ENCODE measurements around the gene GPC6. TPM values are rescaled to one million over a fixed set of nuclear protein-coding genes. Genes with fewer than 3 reads are reported as not detected.
A peak's percentile ranks its signal among the peaks of the same experiment; 100 is the strongest.

Gene GPC6
- total and polyA plus RNA-seq, 10 donors: 0.22 to 9.3 (median 4.5) TPM

DNA sequence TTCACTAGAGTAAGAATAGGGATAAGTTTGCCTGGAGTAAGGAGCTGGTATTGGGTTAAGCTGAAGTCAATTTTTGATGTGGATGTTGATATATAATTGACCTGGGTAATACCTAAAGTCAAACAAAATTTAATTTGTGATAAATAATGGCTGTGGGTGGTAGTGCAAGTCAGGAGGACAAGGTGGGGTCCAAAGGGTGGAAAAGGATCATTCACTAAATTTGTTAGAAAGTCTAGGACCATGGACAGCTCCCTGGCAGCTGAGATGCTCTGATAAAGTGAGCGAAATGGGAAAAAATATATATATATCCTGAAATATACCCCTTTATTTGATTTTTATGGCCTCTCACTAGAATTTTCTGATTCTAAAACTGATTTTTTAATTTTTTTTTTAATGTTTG lies 463.5 kb downstream of the GPC6 start:
- TF ChIP-seq, protein P1, sequence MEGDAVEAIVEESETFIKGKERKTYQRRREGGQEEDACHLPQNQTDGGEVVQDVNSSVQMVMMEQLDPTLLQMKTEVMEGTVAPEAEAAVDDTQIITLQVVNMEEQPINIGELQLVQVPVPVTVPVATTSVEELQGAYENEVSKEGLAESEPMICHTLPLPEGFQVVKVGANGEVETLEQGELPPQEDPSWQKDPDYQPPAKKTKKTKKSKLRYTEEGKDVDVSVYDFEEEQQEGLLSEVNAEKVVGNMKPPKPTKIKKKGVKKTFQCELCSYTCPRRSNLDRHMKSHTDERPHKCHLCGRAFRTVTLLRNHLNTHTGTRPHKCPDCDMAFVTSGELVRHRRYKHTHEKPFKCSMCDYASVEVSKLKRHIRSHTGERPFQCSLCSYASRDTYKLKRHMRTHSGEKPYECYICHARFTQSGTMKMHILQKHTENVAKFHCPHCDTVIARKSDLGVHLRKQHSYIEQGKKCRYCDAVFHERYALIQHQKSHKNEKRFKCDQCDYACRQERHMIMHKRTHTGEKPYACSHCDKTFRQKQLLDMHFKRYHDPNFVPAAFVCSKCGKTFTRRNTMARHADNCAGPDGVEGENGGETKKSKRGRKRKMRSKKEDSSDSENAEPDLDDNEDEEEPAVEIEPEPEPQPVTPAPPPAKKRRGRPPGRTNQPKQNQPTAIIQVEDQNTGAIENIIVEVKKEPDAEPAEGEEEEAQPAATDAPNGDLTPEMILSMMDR (IDR thresholded peaks at IDR 0.05 in 8 of 11, conservative IDR thresholded peaks at IDR 0.05 in 3 of 11): no peak
- no peak for TF ChIP-seq POLR2A (IDR thresholded peaks at IDR 0.05)
- TF ChIP-seq POLR2AphosphoS5 (IDR thresholded peaks at IDR 0.05): no peak
- no peaks in the 10 kb centered on the region for H3K4me1 ChIP-seq
- H3K4me3 ChIP-seq: no peak overlapping the region
- intact Hi-C loops (cut with DNase I; ENCODE audit: low total_unique reads): no loop called here
- no peaks in the 10 kb centered on the region for H3K9me3 ChIP-seq
- no peaks in the 10 kb centered on the region for H3K27me3 ChIP-seq (replicated peaks in 1 of 7)
- 45 to 63% (median 51%) methylated on average over 1 of the region's 1 CpG for WGBS, 5 donors
- no peaks in the 10 kb centered on the region for H3K36me3 ChIP-seq
- no peak for DNase-seq
- no peak overlapping the region for H3K27ac ChIP-seq

DNA sequence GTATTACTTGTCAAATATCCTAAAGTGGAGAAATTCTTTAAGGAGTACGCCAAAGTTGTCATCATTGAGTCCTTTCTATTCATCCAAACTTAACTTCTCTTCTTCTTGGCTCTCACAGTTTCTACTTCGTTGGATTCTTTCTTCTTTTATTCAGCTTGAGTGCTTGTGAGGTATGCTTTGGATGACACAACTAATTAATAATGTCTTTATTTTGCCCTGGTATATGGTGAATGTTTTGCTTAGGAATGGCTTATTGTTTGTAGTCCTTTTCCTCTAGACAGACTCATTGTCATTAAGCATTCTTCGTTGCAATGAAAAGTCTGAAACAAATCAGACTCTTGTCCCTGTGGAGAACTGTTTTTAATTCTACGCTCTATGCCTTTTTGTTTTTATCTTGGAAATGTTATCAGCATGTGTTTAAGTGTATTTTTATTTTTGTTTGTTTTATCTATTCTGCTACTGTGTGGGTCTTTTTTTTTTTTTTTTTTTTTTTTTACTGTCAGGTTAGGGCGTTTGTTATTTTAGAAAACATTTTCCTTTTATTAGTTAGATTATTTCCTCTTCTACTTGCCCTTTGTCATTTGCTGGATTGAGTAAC lies 471.5 kb downstream of the GPC6 start:
- H3K36me3 ChIP-seq: no peaks in the 10 kb centered on the region
- no peak overlapping the region for H3K27ac ChIP-seq
- H3K4me1 ChIP-seq: no peaks in the 10 kb centered on the region
- intact Hi-C loops (cut with DNase I; ENCODE audit: low total_unique reads): no loop called here
- TF ChIP-seq POLR2AphosphoS5 (IDR thresholded peaks at IDR 0.05) (no peak), POLR2A (IDR thresholded peaks at IDR 0.05) (no peak)
- TF ChIP-seq, protein P1 (IDR thresholded peaks at IDR 0.05 in 8 of 11, conservative IDR thresholded peaks at IDR 0.05 in 3 of 11): no peak
- no peaks in the 10 kb centered on the region for H3K27me3 ChIP-seq (replicated peaks in 1 of 7)
- 67 to 84% (median 78%) methylated on average over 5 of the region's 5 CpGs for WGBS, 5 donors
- no peak for DNase-seq
- no peak overlapping the region for H3K4me3 ChIP-seq
- peaks cover 0 to 13% (median 7%) of the 10 kb centered on the region in 8 donors for H3K9me3 ChIP-seq

DNA sequence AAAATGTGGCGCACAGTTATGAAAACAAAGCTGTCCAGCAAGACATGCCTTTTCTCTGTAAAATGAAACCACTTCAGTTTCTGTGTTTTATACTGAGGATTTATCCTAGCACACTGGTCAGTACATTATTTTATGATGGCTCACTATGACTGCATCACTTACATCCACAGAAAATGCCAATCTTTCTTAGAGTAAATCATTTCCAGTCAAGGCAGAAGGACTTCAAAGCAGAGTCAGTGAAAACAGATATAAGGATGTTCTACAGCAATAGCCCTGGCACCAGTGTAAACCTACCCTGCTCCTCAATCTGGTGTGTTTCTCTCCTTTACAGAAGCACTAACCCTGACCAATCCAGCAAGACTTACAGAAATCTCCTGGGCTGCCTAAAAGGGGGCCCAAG lies 473.5 kb downstream of the GPC6 start:
- intact Hi-C loops (cut with DNase I; ENCODE audit: low total_unique reads): no loop called here
- Histone ChIP-seq H3K4me1 (no peaks in the 10 kb centered on the region), H3K36me3 (no peaks in the 10 kb centered on the region), H3K9me3 (peaks cover 0 to 13% (median 7%) of the 10 kb centered on the region in 8 donors), H3K27ac (no peak overlapping the region), H3K27me3 (replicated peaks in 1 of 7) (no peaks in the 10 kb centered on the region), H3K4me3 (no peak overlapping the region)
- DNase-seq: no peak
- WGBS, 5 donors: 92 to 98% (median 94%) methylated on average over 1 of the region's 1 CpG
- TF ChIP-seq, protein P1 (IDR thresholded peaks at IDR 0.05 in 8 of 11, conservative IDR thresholded peaks at IDR 0.05 in 3 of 11): no peak
- TF ChIP-seq POLR2AphosphoS5 (IDR thresholded peaks at IDR 0.05) (no peak), POLR2A (IDR thresholded peaks at IDR 0.05) (no peak)

DNA sequence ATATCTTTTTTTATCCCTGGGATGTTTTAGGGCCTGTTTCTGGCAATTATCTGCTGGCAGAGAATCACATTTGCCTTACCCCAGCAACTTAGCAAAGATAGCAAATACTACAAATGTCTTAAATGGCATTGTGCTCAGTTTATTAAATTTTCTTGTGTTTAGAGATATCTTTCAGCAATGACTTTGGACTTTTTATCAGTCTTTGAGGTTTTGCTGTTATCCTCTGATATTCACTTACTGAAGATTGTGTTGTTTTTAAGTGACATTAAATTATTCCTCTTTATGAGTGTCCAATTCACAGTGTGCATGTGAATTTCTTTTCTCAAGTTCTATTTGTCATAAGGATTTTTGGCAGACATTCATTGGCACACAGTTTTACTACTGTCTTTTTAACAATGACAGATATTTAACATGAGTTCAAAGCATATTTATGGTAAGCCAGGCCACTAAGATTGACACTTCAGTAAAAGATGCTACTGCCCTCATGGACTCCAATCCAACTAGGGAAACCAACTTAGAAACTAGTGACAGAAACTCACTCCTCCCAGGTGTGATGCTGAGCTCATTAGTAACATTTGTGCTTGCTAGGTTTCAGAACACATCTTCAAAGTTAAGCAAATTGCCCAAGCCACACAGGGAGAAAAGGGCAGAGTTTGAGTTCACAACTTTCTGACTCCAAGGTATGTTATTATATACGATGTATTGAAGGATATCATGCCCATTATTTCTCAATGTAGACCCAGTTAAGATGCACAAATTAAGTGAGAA lies 481.9 kb downstream of the GPC6 start:
- intact Hi-C loops (cut with DNase I; ENCODE audit: low total_unique reads): no loop called here
- H3K9me3 ChIP-seq: peaks cover 0 to 8% (median 5%) of the 10 kb centered on the region in 8 donors
- H3K4me3 ChIP-seq: no peak overlapping the region
- H3K27ac ChIP-seq: peak overlapping the region in 2 of 8 donors; percentile 3 to 9
- H3K4me1 ChIP-seq: no peaks in the 10 kb centered on the region
- no peaks in the 10 kb centered on the region for H3K27me3 ChIP-seq (replicated peaks in 1 of 7)
- DNase-seq: no peak
- H3K36me3 ChIP-seq: no peaks in the 10 kb centered on the region
- 63 to 76% (median 72%) methylated on average over 1 of the region's 1 CpG for WGBS, 5 donors
- TF ChIP-seq, protein P1 (IDR thresholded peaks at IDR 0.05 in 8 of 11, conservative IDR thresholded peaks at IDR 0.05 in 3 of 11): no peak
- TF ChIP-seq POLR2A (IDR thresholded peaks at IDR 0.05) (no peak), POLR2AphosphoS5 (IDR thresholded peaks at IDR 0.05) (no peak)
